ENCODE results near the gene USP48.

Gene USP48

GRCh38 chr1:21736876-21737275 lies 46.1 kb downstream of the USP48 start:
- DNase-seq = no peak

- no peak for DNase-seq
Measured at GRCh38 chr1:21736011-21736410, 46.9 kb downstream of the USP48 start.

- no peak for DNase-seq
Measured at GRCh38 chr1:21734526-21734925, 48.4 kb downstream of the USP48 start.

- no peak for DNase-seq
Measured at GRCh38 chr1:21732664-21733063, 50.3 kb downstream of the USP48 start.

GRCh38 chr1:21725748-21726392 lies 57.1 kb downstream of the USP48 start:
- DNase-seq = no peak

- DNase-seq = no peak
Measured at GRCh38 chr1:21724570-21724969, 58.4 kb downstream of the USP48 start.

GRCh38 chr1:21724098-21724497 lies 58.9 kb downstream of the USP48 start:
- no peak for DNase-seq

- no peak for DNase-seq
Measured at GRCh38 chr1:21721295-21721985, 61.5 kb downstream of the USP48 start.

GRCh38 chr1:21716169-21716568 lies 66.8 kb downstream of the USP48 start:
- no peak for DNase-seq

GRCh38 chr1:21707891-21708290 lies 75.1 kb downstream of the USP48 start:
- DNase-seq = no peak

- no peak for DNase-seq
Measured at GRCh38 chr1:21707086-21707840, 75.7 kb downstream of the USP48 start.

- DNase-seq = no peak
Measured at GRCh38 chr1:21706151-21706835, 76.7 kb downstream of the USP48 start.

GRCh38 chr1:21705303-21705980 lies 77.5 kb downstream of the USP48 start:
- no peak for DNase-seq

- DNase-seq = no peak
Measured at GRCh38 chr1:21704145-21704544, 78.8 kb downstream of the USP48 start.

- no peak for DNase-seq
Measured at GRCh38 chr1:21703318-21703963, 79.5 kb downstream of the USP48 start.

GRCh38 chr1:21702780-21703179 lies 80.2 kb downstream of the USP48 start:
- DNase-seq = no peak

GRCh38 chr1:21701401-21701800 lies 81.5 kb downstream of the USP48 start:
- DNase-seq = no peak

- no peak for DNase-seq
Measured at GRCh38 chr1:21700094-21700493, 82.9 kb downstream of the USP48 start.

- no peak for DNase-seq
Measured at GRCh38 chr1:21696931-21697330, 86.0 kb downstream of the USP48 start.

GRCh38 chr1:21693732-21694131 lies 89.2 kb downstream of the USP48 start:
- no peak for DNase-seq

- no peak for DNase-seq
Measured at GRCh38 chr1:21691739-21692138, 91.2 kb downstream of the USP48 start.

- no peak for DNase-seq
Measured at GRCh38 chr1:21689661-21690372, 93.1 kb downstream of the USP48 start.

Measured in COR-L47 (cell line).